K562 (cell line): ENCODE measurements around the gene MICAL2. TPM values are rescaled to one million over a fixed set of nuclear protein-coding genes. Genes with fewer than 3 reads are reported as not detected.

Source experiments
- HMG20B ChIP-seq: fragments of 250-450 bp; sonication (Bioruptor Pico); IDR thresholded peaks from 2 replicates; pipeline ENCODE4 v1.5.0; 2021; ENCODE audit warnings: mild to moderate bottlenecking
- MAZ ChIP-seq, 2 experiments: fragments of 450-650 bp in 1 of 2; sonication (generic) in 1 of 2; formaldehyde crosslinking; IDR thresholded peaks in 1 of 2; conservative IDR thresholded peaks in 1 of 2; 2 replicates each; pipeline versions ENCODE4 v1.4.0 to v1.5.0; 2020; ENCODE audit warnings: mild to moderate bottlenecking in 1 of 2, missing genetic modification reagents in 1 of 2
- NCOA6 ChIP-seq: fragments of 450-650 bp; IDR thresholded peaks from 2 replicates; pipeline ENCODE4 v1.6.1; 2017; ENCODE audit warnings: mild to moderate bottlenecking
- POLR2A ChIP-seq: fragments of 450-650 bp; conservative IDR thresholded peaks from 2 replicates; pipeline ENCODE4 v1.6.1; 2016
- PREB ChIP-seq: sonication (generic); formaldehyde crosslinking; IDR thresholded peaks from 2 replicates; pipeline ENCODE4 v1.8.1; 2023; ENCODE audit warnings: mild to moderate bottlenecking, missing genetic modification reagents
- PRPF4 ChIP-seq: fragments of 200-400 bp; formaldehyde crosslinking; IDR thresholded peaks from one replicate; pipeline ENCODE4 v1.6.1; 2017; ENCODE audit warnings: low read length, low read depth, mild to moderate bottlenecking; ENCODE audit not compliant: insufficient read depth, poor library complexity, severe bottlenecking
- RBM22 ChIP-seq: fragments of 200-400 bp; formaldehyde crosslinking; IDR thresholded peaks from 2 replicates; pipeline ENCODE4 v1.6.1; 2018; ENCODE audit warnings: low read length, low read depth; ENCODE audit not compliant: poor library complexity, severe bottlenecking
- RCOR1 ChIP-seq, 2 experiments: IDR thresholded peaks; 2 replicates each; pipeline ENCODE4 v1.6.1; 2012; ENCODE audit warnings: low read depth in 2 of 2, low read length in 2 of 2, borderline replicate concordance in 1 of 2, improper control_type of control experiment in 1 of 2
- RREB1 ChIP-seq: fragments of 250-450 bp; sonication (Bioruptor Pico); IDR thresholded peaks from 2 replicates; pipeline ENCODE4 v1.4.0; 2020
- SMARCA4 ChIP-seq: fragments of 450-650 bp; IDR thresholded peaks from 2 replicates; pipeline ENCODE4 v1.6.1; 2016
- STAT6 ChIP-seq: sonication (generic); formaldehyde crosslinking; IDR thresholded peaks from 2 replicates; pipeline ENCODE4 v1.8.1; 2023; ENCODE audit warnings: mild to moderate bottlenecking, missing genetic modification reagents
- ZNF551 ChIP-seq: fragments of 250-450 bp; sonication (Bioruptor Pico); IDR thresholded peaks from 2 replicates; pipeline ENCODE4 v1.5.0; 2021; ENCODE audit warnings: mild to moderate bottlenecking, moderate library complexity
- ZNF766 ChIP-seq: fragments of 200-800 bp; sonication (Bioruptor generic); conservative IDR thresholded peaks from 2 replicates; pipeline ENCODE4 v1.6.1; 2016; ENCODE audit warnings: missing genetic modification characterization, missing compliant biosample characterization
- polyA plus RNA-seq, 8 experiments: library from polyadenylated mRNA; depleted of rRNA in 4 of 8; stranded (reverse) in 5 of 8; unstranded in 3 of 8; fragments of >200 nt; fragmentation: Nextera tagmentation in 2 of 8; fragmentation: Illumina TruSeq in 1 of 8; extraction: Ambion mirVana in 2 of 8; extraction: Trizol in 1 of 8; gene quantifications; 2 replicates each; pipeline versions ENCODE4 v1.2.1 to v1.2.3, GENCODE V29; 2011 to 2014; ENCODE audit warnings: inconsistent platforms in 1 of 8, missing spikeins in 1 of 8
- total RNA-seq, 7 experiments: library from RNA; depleted of rRNA in 6 of 7; stranded (reverse); fragments of >200 nt in 6 of 7; fragmentation: Illumina TruSeq in 2 of 7; extraction: Trizol in 2 of 7; gene quantifications; 2 replicates each; pipeline versions ENCODE4 v1.2.1 to v1.2.3, GENCODE V29; 2011 to 2021; ENCODE audit warnings: low replicate concordance in 1 of 7
- TF ChIP-seq, protein P1 (sequence below): fragments of 450-650 bp; IDR thresholded peaks from 2 replicates; pipeline ENCODE4 v1.6.1; 2017; ENCODE audit warnings: antibody characterized with exemption

MICAL2 gene
- total and polyA plus RNA-seq, 9 of the 15 experiments (the other 6 are each of a cell fraction or from before 2014, with no cell fraction given), result 4.7 to 64.2 (median 33.6) TPM

DNA sequence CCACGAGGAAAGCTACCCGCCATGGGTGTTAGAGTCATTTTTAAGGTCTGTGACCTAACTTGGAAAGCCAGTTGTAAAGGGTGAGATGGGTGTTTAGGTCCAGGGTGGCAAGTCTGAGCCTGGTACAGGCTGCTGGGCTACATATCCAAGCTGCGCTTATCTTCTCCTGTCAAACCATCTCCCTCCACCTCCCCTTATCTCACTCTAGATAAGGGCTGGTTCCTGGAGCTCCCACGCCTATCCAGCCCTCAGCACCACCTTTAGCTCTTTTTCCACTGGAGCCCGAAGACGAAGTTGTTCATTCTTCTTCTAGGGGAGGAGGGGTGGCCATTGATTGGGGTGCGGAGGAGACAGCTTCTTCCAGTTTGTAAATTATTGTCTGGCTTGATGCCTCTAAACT, 48.5 kb downstream of the MICAL2 start (continued):
- no peak for TF ChIP-seq STAT6 (CRISPR knock-in tag)
- TF ChIP-seq RREB1 (CRISPR knock-in tag), result 0 out of 2 replicates have a peak, but pooled peaks have one; percentile 56
- no peak for TF ChIP-seq PRPF4
- TF ChIP-seq ZNF551 (CRISPR knock-in tag), result no peak
- TF ChIP-seq MAZ (CRISPR knock-in tag; conservative IDR thresholded peaks at IDR 0.05 in 1 of 2, IDR thresholded peaks at IDR 0.05 in 1 of 2), result 0 out of 4 replicates have a peak, but pooled peaks of 1 of the 2 experiments have one; percentile 27
- no peak for TF ChIP-seq NCOA6
- peak in 1 of 2 experiments; percentile 57; a peak in 1 of 4 replicates for TF ChIP-seq RCOR1 (IDR thresholded peaks at IDR 0.05; ENCODE audit: borderline replicate concordance in 1 of 2, low read depth in 2 of 2, low read length in 2 of 2)
- TF ChIP-seq ZNF766, result no peak
- TF ChIP-seq SMARCA4, result peak; percentile 77
- no peak for TF ChIP-seq POLR2A
- TF ChIP-seq RBM22, result no peak
- TF ChIP-seq HMG20B (CRISPR knock-in tag), result no peak
- no peak for TF ChIP-seq PREB
- TF ChIP-seq, protein P1, sequence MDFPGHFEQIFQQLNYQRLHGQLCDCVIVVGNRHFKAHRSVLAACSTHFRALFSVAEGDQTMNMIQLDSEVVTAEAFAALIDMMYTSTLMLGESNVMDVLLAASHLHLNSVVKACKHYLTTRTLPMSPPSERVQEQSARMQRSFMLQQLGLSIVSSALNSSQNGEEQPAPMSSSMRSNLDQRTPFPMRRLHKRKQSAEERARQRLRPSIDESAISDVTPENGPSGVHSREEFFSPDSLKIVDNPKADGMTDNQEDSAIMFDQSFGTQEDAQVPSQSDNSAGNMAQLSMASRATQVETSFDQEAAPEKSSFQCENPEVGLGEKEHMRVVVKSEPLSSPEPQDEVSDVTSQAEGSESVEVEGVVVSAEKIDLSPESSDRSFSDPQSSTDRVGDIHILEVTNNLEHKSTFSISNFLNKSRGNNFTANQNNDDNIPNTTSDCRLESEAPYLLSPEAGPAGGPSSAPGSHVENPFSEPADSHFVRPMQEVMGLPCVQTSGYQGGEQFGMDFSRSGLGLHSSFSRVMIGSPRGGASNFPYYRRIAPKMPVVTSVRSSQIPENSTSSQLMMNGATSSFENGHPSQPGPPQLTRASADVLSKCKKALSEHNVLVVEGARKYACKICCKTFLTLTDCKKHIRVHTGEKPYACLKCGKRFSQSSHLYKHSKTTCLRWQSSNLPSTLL, result no peak
